Activated CD4-positive, alpha-beta T cell treated with anti-CD3 and anti-CD28 coated beads for 1 hour (primary cell): ENCODE results near the gene CHRNB1.

Experiments
- DNase-seq: peaks from one replicate; pipeline ENCODE4 v3.0.0-alpha.2; 2020

Gene CHRNB1

DNA sequence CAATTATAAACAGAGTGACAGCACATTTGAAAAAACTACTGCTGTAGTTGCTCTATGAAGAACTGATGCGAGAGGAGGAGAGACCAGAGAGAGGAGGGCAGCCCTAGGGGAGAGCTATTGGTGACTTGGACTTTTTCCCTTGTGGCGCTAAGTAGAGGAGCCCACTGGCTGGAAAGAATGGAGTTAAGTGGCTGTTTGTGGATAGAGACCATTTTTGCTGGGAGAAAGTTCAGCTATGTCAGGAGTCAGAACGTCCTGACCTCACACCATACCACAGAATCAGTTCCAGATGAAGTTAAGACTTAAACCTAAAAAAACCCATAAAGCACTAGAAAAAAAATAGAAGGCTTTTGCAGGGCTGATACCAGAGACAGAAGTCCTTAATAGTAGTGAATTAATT, 41.3 kb downstream of the CHRNB1 start:
- DNase-seq, result no peak

GRCh38 chr17:7490144-7490543, 45.3 kb downstream of the CHRNB1 start:
- no peak for DNase-seq

- no peak for DNase-seq
These were observed 46.7 kb downstream of the CHRNB1 start for GRCh38 chr17:7491583-7491982.

DNA sequence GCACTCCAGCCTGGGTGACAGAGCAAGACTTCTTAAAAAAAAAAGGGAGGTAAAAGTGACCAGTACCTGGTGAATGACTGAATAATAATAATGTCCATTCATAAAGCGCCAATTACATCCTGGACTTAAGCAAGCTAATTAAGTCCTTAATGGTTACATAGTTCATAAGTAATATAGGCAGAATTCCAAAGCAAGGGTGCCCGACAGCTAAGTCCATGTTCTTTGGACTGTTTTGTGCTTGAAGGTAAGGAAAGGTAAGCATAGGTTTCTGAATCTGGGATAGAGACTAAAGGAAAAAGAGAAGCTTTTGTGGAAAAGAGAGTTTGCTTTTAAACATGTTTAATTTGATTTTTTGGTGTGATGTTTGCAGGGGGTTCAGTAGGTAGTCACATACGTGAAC, 49.1 kb downstream of the CHRNB1 start:
- no peak for DNase-seq

- no peak for DNase-seq
These were observed 51.1 kb downstream of the CHRNB1 start for GRCh38 chr17:7495906-7496434.

DNA sequence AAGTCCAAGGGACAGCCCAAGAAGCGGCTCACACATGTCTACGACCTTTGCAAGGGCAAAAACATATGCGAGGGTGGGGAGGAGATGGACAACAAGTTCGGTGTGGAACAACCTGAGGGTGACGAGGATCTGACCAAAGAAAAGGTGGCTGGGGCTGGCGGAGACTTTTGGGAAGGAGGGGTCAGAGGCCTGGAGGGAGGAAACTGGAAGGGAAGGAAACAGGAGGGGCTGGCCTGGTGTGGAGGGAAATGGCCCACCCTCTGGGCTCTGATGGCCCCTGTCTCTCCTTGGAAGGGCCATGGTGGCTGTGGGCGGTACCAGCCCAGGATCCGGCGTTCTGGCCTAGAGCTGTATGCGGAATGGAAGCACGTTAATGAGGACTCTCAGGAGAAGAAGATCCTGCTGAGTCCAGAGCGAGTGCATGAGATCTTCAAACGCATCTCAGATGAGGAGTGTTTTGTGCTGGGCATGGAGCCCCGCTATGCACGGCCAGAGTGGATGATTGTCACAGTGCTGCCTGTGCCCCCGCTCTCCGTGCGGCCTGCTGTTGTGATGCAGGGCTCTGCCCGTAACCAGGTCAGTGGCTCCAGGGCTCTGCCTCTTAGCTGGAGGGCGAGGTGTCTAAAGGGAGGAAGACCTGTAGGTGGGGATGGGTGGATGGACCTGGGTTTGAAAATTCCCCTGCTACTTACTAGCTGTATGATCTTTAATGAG, 51.8 kb downstream of the CHRNB1 start:
- no peak for DNase-seq

DNA sequence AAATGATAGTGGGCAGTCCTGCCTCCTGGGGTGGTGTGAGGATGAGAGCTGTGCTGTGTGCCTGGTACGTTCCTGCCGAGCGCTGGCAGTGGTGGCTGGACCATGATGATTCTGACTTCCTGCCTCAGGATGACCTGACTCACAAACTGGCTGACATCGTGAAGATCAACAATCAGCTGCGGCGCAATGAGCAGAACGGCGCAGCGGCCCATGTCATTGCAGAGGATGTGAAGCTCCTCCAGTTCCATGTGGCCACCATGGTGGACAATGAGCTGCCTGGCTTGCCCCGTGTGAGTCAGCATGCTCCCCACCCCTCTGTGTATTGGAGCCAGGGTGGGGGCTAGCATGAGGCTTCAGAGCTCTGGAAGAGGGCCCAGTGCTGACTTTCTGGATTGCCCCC, 52.4 kb downstream of the CHRNB1 start:
- no peak for DNase-seq

DNA sequence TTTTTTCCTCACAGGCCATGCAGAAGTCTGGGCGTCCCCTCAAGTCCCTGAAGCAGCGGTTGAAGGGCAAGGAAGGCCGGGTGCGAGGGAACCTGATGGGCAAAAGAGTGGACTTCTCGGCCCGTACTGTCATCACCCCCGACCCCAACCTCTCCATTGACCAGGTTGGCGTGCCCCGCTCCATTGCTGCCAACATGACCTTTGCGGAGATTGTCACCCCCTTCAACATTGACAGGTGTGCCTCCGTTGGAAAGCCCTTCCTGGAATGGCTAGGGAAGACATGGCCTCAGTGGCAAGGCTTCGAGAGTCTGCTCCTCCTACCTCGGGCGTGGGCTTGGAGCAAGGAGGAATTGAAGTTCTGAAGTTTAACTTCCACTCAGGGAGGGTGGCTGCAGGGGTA, 52.8 kb downstream of the CHRNB1 start:
- DNase-seq, result no peak

GRCh38 chr17:7499161-7499560, 54.3 kb downstream of the CHRNB1 start:
- DNase-seq, result no peak

DNA sequence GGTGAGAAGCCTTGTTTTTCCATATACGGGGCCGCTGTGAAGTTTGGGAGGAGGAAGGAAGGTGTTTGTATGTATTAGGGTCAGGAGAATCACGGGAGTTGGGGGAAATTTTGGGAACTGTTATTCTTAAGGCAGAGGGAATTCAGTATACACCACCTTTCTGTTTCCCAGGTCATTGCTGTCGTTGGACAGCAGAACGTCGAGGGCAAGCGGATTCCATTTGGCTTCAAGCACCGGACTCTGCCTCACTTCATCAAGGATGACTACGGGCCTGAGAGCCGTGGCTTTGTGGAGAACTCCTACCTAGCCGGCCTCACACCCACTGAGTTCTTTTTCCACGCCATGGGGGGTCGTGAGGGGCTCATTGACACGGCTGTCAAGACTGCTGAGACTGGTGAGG, 56.9 kb downstream of the CHRNB1 start:
- DNase-seq, result no peak

- no peak for DNase-seq
These were observed 57.4 kb downstream of the CHRNB1 start for GRCh38 chr17:7502171-7502847.

DNA sequence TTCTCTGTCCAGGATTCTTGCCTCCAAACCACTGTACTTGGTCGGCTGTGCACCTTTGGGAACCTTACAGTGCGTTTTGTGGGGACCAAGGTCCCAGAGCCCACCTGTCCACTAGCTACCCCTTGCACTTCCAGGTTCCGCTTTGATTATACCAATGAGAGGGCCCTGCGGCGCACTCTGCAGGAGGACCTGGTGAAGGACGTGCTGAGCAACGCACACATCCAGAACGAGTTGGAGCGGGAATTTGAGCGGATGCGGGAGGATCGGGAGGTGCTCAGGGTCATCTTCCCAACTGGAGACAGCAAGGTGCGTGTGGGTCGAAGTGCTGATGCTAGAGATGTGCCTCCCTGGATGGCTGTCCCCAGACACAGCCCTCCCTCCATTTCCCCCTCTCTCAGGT, 58.1 kb downstream of the CHRNB1 start:
- DNase-seq, result no peak

DNA sequence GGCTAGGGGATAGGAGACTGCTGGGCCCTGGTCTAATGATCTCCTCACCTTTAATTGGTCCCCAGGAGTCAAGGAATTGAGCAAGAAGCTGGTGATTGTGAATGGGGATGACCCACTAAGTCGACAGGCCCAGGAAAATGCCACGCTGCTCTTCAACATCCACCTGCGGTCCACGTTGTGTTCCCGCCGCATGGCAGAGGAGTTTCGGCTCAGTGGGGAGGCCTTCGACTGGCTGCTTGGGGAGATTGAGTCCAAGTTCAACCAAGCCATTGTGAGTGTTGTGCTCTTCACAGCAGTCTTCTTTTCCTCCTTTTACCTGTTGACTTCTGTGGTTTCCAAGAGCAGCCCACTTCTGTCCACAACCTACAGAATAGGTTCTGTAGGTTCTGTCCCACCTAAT, 58.7 kb downstream of the CHRNB1 start:
- DNase-seq, result no peak
